GM19455 (cell line): Measurements from ENCODE around the gene ARSB.

Experiments
- ATAC-seq: cut with Tn5 transposase; IDR thresholded peaks from one replicate; pipeline ENCODE4 v1.9.1; 2021; ENCODE audit not compliant: unreplicated experiment

ARSB gene

DNA sequence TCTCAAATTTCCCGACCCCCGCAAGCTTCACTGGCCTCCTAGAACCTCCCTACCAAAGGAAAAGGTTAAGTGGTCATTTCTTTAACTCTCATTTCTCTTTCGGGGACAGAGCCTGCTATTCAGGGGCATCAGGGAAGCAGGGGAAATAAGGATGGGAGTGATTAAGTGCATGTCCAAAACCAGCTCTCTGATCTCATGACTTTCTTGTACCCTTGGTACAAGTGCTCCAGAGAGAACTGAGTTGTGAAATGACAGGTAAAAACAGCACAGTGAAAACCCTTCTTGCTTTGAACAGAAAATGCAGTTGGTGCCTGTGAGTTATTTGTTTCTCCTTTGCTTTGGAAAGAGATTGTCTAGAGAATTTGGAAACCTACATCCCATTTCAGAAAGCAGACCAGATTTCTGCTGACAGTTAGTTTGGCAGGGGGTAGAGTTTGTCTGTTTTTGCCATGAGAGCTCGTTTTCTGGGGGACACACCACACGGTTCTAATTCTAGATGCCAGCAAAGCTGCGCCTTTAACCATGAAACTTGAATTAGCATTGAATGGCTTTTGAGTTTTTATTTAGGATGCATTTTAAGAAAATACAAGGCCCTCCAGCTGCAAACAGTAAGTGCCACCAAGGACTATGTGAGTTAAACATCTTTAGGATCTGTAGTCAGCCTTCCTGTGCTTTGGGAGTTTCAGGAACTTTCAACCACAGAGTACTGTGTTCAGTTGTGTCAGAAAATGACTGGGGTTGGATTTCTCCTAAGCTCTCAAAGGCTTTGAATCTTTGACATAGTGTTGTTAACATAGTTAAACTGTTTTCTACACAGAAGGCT, 174.8 kb downstream of the ARSB start:
- ATAC-seq, result no peak

- no peak for ATAC-seq
Measured at GRCh38 chr5:78809444-78809843, 175.7 kb downstream of the ARSB start.

DNA sequence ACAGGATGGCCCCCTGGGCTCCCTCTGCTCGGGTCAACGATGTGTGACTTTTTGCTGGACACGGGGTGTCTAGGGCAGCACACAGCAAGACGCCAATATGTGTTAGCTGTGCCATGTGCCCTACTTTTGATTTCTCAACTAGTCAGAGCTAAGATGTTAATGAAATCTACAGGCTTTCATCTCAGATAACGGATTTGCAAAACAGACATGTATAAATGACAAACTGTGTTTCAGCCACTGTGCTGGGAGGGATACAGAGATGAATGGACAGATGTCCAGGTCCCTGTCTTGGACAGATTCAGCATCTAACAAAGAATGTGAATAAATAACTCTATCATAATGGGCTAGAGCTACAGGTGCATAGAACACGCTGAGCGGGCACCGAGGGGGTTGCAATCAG, 176.3 kb downstream of the ARSB start:
- ATAC-seq, result no peak

- no peak for ATAC-seq
Measured at GRCh38 chr5:78808380-78808779, 176.7 kb downstream of the ARSB start.

GRCh38 chr5:78806544-78806943, 178.6 kb downstream of the ARSB start:
- ATAC-seq, result no peak

GRCh38 chr5:78805474-78806124, 179.5 kb downstream of the ARSB start:
- ATAC-seq, result no peak

DNA sequence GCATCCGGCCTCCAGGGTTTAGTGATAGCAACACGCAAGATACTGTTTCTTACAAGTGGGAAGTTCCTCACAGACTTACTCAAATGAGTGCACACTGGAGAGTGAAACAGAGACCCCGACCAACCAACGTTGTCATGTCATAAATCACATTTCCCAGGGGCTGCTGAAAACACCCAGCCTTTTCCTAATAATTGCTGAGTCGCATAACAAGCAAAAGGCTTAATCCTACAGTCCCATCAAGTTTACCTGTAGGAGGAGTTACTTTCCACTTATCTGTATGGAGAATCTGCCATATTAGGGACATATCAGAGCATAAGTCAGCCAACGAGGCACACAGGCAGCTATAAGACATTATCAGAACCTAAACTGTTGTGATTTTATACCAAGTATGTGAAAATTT, 180.1 kb downstream of the ARSB start:
- ATAC-seq, result no peak

- ATAC-seq, result no peak
Measured at GRCh38 chr5:78803941-78804340, 181.2 kb downstream of the ARSB start.

GRCh38 chr5:78803353-78803752, 181.8 kb downstream of the ARSB start:
- ATAC-seq, result no peak

GRCh38 chr5:78801413-78801812, 183.7 kb downstream of the ARSB start:
- no peak for ATAC-seq

GRCh38 chr5:78799266-78800017, 185.7 kb downstream of the ARSB start:
- no peak for ATAC-seq

DNA sequence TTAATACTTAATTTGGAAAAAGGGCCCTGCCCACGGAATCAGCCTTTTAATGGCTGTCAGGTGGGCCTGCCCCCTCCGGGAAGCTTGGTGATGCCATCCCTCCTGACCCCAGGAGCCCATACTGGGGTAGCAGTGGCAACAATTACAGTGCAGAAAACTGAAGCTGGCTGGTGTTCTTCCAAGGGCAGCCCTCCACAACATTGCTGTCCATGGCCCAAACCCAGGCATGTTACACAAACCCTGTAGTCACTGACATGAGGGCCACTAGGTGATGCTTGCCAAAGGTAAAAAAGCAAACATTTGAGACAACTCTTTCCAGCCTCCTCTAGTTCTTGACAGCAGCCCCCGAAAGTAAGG, 186.5 kb downstream of the ARSB start:
- no peak for ATAC-seq

GRCh38 chr5:78797936-78798672, 187.0 kb downstream of the ARSB start:
- no peak for ATAC-seq

DNA sequence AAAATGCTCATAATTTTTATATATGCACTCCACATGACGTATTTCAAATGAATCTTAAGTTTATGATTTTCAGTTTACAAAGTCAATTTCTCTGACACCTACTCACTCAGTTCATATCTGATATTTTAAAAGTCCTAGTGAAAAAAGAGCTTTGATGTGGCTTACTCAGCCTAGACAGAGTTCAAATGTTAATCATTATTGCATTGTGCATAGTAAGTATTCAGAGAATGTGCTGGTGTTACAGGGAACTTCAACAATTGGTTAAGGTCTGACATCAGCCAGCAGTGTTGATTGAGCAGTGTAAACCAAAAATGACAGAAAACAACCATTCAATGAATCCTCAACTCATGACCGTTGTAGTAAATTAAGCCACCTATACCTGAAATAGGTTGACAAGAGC, 189.4 kb downstream of the ARSB start:
- no peak for ATAC-seq

DNA sequence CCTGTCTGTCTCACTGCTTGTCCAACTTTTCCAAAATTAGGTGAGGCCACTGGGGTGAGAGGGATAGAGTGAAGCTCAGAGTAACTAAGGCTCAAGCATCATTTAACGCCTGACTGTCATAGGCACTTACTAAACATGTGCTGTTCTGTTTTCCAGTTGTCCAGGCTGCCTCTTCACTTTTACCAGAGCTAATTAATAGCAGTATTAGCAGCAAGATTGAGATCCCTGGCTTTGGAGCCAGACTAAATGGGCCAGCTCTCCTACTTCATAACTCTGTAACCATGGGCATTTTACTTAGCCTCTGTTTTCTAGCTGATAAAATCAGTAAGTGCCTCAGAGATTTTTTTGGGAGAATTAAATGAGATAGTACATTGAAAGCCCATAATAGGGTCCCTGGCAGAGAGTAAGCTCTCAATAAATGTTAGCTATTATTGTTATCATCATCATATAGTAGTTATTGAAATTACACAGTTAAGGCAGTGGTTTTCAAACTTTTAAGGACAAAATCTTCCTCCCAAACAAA, 190.4 kb downstream of the ARSB start:
- ATAC-seq, result no peak

DNA sequence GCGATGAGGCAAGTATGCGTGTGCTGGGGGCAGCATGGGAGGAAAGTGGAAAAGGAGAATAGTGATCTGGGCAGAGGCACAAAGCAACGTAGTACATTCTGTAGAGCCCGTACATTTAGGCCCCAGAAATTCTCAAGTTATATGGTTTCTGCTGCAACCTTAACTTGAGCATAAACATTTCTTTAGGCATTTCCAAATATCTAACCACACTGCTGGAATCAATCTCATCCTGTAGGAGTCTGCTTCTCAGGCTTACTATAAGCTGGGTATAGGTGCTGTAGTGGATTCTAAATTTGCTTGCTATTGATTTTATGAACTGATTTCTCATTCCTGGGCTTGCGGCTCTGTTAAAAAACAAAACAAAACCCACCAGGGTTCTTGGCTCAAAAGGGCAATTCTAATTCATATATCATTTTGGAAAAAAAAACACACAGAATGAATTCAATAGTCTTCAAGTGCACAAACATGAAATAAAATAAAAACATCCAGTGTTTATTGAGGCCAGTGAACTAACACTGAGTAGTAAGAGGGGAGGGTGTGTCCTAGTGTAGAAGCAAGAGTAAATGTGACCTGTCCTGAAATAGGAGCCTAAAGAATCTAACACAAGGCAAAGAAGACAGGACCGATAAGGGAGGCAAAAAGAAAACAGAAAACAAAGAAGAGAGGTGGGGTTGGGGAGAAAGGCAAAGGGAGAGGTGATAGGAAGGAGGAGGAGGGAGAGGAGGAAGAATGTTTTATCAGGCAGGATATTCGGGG, 191.0 kb downstream of the ARSB start:
- ATAC-seq, result no peak

GRCh38 chr5:78792345-78793055, 192.6 kb downstream of the ARSB start:
- no peak for ATAC-seq

DNA sequence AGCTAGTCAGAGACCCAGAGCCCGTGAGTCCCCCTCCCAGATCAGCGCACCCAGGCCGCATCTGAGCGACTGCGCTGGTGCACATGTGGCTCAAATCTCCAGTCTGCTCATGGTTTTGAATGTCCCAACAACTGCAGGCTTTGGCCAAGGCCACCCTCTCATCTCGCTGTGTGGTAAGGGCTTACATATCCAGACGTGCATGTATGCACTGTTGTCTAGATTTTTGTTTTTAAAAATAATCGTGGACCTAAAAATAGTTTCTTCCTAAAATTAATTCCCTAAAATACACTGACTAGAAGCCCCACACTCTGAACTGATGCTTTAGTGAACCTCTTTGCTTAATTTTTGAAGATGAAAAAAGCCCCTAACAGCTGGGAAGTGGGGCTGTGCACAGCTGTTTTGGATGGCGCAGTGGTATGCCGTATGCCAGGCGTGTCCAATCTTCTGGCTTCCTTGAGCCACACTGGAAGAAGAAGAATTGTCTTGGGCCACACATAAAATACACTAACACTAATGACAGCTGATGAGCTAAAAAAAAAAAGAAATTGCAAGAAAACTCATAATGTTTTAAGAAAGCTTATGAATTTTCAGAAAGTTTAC, 193.5 kb downstream of the ARSB start:
- ATAC-seq, result no peak

- ATAC-seq, result no peak
Measured at GRCh38 chr5:78787783-78788182, 197.3 kb downstream of the ARSB start.
